K562 (cell line): ENCODE data around the gene PRR7. TPM values are rescaled to one million over a fixed set of nuclear protein-coding genes. Genes with fewer than 3 reads are reported as not detected.
A peak's percentile ranks its signal among the peaks of the same experiment; 100 is the strongest.

ENCODE experiments used
- CBFA2T3 ChIP-seq: fragments of 450-650 bp; IDR thresholded peaks from 2 replicates; pipeline ENCODE4 v1.6.1; 2017
- CTBP1 ChIP-seq: fragments of 450-650 bp; IDR thresholded peaks from 2 replicates; pipeline ENCODE4 v1.6.1; 2016; ENCODE audit warnings: borderline replicate concordance
- ELF4 ChIP-seq: fragments of 450-650 bp; formaldehyde crosslinking; IDR thresholded peaks from 2 replicates; pipeline ENCODE4 v1.4.0; 2022; ENCODE audit warnings: missing genetic modification characterization
- FOXP1 ChIP-seq: sonication (generic); formaldehyde crosslinking; IDR thresholded peaks from 2 replicates; pipeline ENCODE4 v1.8.0; 2022; ENCODE audit warnings: mild to moderate bottlenecking, missing genetic modification reagents
- GABPA ChIP-seq: fragments of 200-800 bp; sonication (Bioruptor generic); conservative IDR thresholded peaks from 2 replicates; pipeline ENCODE4 v1.6.1; 2016; ENCODE audit warnings: low read depth, missing genetic modification characterization, missing compliant biosample characterization
- HOXB6 ChIP-seq: fragments of 250-450 bp; sonication (Bioruptor Pico); IDR thresholded peaks from 2 replicates; pipeline ENCODE4 v1.5.1; 2022; ENCODE audit warnings: mild to moderate bottlenecking, borderline replicate concordance
- KAT2B ChIP-seq: IDR thresholded peaks from one replicate; pipeline ENCODE4 v1.6.1; 2012; ENCODE audit warnings: low read depth, mild to moderate bottlenecking, control low read depth, inconsistent platforms, low read length, moderate library complexity
- LCOR ChIP-seq: sonication (generic); formaldehyde crosslinking; IDR thresholded peaks from 2 replicates; pipeline ENCODE4 v1.8.0; 2022; ENCODE audit warnings: mild to moderate bottlenecking, missing genetic modification reagents
- NFATC3 ChIP-seq: fragments of 450-650 bp; IDR thresholded peaks from 2 replicates; pipeline ENCODE4 v1.6.1; 2017; ENCODE audit warnings: mild to moderate bottlenecking
- POLR2A ChIP-seq: fragments of 450-650 bp; conservative IDR thresholded peaks from 2 replicates; pipeline ENCODE4 v1.6.1; 2016
- RAD21 ChIP-seq, 2 experiments: fragments of 250-450 bp in 1 of 2; fragments of 450-650 bp in 1 of 2; sonication (Bioruptor Pico) in 1 of 2; formaldehyde crosslinking in 1 of 2; IDR thresholded peaks in 1 of 2; conservative IDR thresholded peaks in 1 of 2; 2 replicates each; pipeline versions ENCODE4 v1.4.0 to v1.8.0; 2020 to 2022; ENCODE audit warnings: mild to moderate bottlenecking in 2 of 2, moderate library complexity in 1 of 2
- SOX6 ChIP-seq: fragments of 450-650 bp; IDR thresholded peaks from 2 replicates; pipeline ENCODE4 v1.6.1; 2014; ENCODE audit warnings: mild to moderate bottlenecking
- SP1 ChIP-seq: sonication (generic); formaldehyde crosslinking; IDR thresholded peaks from 2 replicates; pipeline ENCODE4 v1.8.1; 2022; ENCODE audit warnings: mild to moderate bottlenecking, missing genetic modification reagents
- ZNF384 ChIP-seq: IDR thresholded peaks from 2 replicates; pipeline ENCODE4 v1.6.1; 2012; ENCODE audit warnings: low read depth, low read length, improper control_type of control experiment
- ZNF583 ChIP-seq: fragments of 250-450 bp; sonication (Bioruptor Pico); IDR thresholded peaks from 2 replicates; pipeline ENCODE4 v1.4.0; 2020
- polyA plus RNA-seq, 8 experiments: library from polyadenylated mRNA; depleted of rRNA in 4 of 8; stranded (reverse) in 5 of 8; unstranded in 3 of 8; fragments of >200 nt; fragmentation: Nextera tagmentation in 2 of 8; fragmentation: Illumina TruSeq in 1 of 8; extraction: Ambion mirVana in 2 of 8; extraction: Trizol in 1 of 8; gene quantifications; 2 replicates each; pipeline versions ENCODE4 v1.2.1 to v1.2.3, GENCODE V29; 2011 to 2014; ENCODE audit warnings: inconsistent platforms in 1 of 8, missing spikeins in 1 of 8
- total RNA-seq, 7 experiments: library from RNA; depleted of rRNA in 6 of 7; stranded (reverse); fragments of >200 nt in 6 of 7; fragmentation: Illumina TruSeq in 2 of 7; extraction: Trizol in 2 of 7; gene quantifications; 2 replicates each; pipeline versions ENCODE4 v1.2.1 to v1.2.3, GENCODE V29; 2011 to 2021; ENCODE audit warnings: low replicate concordance in 1 of 7
- TF ChIP-seq, protein P1 (sequence below): fragments of 250-450 bp; sonication (Bioruptor Pico); IDR thresholded peaks from 2 replicates; pipeline ENCODE4 v1.5.0; 2021; ENCODE audit warnings: mild to moderate bottlenecking, borderline replicate concordance
- TF ChIP-seq, protein P2 (sequence below): fragments of 250-450 bp; sonication (Bioruptor Pico); IDR thresholded peaks from 2 replicates; pipeline ENCODE4 v1.9.0; 2021; ENCODE audit warnings: mild to moderate bottlenecking
- TF ChIP-seq, protein P3 (sequence below): sonication (generic); formaldehyde crosslinking; IDR thresholded peaks from 2 replicates; pipeline ENCODE4 v1.8.1; 2023; ENCODE audit warnings: mild to moderate bottlenecking, missing genetic modification reagents
- TF ChIP-seq, protein P4 (sequence below), 2 experiments: fragments of 450-650 bp; conservative IDR thresholded peaks; 2 replicates each; pipeline ENCODE4 v1.6.1; 2017; ENCODE audit warnings: mild to moderate bottlenecking in 2 of 2, moderate library complexity in 2 of 2
- TF ChIP-seq, protein P5 (sequence below): IDR thresholded peaks from 2 replicates; pipeline ENCODE4 v1.6.1; 2012; ENCODE audit warnings: low read depth, low read length, improper control_type of control experiment, borderline replicate concordance

PRR7 gene
- total and polyA plus RNA-seq, 9 of the 15 experiments (the other 6 are each of a cell fraction or from before 2014, with no cell fraction given) = 0.80 to 11.3 (median 10.4) TPM; not detected in 4

DNA sequence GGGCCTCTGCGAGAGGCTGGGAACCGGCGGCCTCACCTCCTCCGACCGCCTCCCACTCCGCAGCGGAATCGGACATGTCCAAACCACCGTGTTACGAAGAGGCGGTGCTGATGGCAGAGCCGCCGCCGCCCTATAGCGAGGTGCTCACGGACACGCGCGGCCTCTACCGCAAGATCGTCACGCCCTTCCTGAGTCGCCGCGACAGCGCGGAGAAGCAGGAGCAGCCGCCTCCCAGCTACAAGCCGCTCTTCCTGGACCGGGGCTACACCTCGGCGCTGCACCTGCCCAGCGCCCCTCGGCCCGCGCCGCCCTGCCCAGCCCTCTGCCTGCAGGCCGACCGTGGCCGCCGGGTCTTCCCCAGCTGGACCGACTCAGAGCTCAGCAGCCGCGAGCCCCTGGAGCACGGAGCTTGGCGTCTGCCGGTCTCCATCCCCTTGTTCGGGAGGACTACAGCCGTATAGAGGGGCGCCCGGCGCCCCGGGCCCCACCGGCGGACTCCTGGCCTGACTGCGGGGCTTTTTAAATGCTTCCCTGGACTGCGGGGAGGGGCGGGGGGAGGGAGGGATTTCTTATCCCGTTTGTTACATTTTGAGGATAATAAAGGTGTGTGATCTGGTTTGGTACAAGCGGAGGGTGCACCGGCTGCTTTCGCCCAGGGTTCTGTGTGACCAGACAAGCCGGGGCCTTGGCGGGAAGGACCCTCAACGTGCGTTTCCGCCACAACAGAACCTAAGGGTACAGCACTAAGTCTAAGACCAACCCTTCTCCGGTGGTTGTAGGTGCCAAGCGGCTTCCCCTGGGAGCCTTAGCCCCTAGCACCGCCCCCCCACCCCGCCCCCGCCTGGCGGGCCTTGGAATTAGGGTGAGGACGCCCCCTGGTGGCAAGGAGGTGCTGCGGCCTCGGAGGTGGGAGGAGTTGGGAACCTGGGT lies 9.3 kb downstream of the PRR7 start (continued):
- TF ChIP-seq SP1 = peak; percentile 54; the same call in 1 of the 2 replicates
- TF ChIP-seq, protein P1, sequence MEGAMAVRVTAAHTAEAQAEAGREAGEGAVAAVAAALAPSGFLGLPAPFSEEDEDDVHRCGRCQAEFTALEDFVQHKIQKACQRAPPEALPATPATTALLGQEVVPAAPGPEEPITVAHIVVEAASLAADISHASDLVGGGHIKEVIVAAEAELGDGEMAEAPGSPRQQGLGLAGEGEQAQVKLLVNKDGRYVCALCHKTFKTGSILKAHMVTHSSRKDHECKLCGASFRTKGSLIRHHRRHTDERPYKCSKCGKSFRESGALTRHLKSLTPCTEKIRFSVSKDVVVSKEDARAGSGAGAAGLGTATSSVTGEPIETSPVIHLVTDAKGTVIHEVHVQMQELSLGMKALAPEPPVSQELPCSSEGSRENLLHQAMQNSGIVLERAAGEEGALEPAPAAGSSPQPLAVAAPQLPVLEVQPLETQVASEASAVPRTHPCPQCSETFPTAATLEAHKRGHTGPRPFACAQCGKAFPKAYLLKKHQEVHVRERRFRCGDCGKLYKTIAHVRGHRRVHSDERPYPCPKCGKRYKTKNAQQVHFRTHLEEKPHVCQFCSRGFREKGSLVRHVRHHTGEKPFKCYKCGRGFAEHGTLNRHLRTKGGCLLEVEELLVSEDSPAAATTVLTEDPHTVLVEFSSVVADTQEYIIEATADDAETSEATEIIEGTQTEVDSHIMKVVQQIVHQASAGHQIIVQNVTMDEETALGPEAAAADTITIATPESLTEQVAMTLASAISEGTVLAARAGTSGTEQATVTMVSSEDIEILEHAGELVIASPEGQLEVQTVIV = no peak
- TF ChIP-seq KAT2B = peak; percentile 67
- 0 out of 2 replicates have a peak, but pooled peaks have one; percentile 27 for TF ChIP-seq ZNF384
- TF ChIP-seq CTBP1 = peak; percentile 14; the same call in 1 of the 2 replicates
- TF ChIP-seq HOXB6 (CRISPR knock-in tag) = no peak
- TF ChIP-seq LCOR (CRISPR knock-in tag) = 0 out of 2 replicates have a peak, but pooled peaks have one; percentile 44
- peak; percentile 48; the same call in 1 of the 2 replicates for TF ChIP-seq POLR2A
- TF ChIP-seq, protein P2, sequence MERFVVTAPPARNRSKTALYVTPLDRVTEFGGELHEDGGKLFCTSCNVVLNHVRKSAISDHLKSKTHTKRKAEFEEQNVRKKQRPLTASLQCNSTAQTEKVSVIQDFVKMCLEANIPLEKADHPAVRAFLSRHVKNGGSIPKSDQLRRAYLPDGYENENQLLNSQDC = no peak
- TF ChIP-seq ZNF583 (CRISPR knock-in tag) = no peak
- TF ChIP-seq, protein P3, sequence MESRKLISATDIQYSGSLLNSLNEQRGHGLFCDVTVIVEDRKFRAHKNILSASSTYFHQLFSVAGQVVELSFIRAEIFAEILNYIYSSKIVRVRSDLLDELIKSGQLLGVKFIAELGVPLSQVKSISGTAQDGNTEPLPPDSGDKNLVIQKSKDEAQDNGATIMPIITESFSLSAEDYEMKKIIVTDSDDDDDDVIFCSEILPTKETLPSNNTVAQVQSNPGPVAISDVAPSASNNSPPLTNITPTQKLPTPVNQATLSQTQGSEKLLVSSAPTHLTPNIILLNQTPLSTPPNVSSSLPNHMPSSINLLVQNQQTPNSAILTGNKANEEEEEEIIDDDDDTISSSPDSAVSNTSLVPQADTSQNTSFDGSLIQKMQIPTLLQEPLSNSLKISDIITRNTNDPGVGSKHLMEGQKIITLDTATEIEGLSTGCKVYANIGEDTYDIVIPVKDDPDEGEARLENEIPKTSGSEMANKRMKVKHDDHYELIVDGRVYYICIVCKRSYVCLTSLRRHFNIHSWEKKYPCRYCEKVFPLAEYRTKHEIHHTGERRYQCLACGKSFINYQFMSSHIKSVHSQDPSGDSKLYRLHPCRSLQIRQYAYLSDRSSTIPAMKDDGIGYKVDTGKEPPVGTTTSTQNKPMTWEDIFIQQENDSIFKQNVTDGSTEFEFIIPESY (CRISPR knock-in tag) = no peak
- TF ChIP-seq CBFA2T3 = no peak
- TF ChIP-seq NFATC3 = no peak
- peak; percentile 76 for TF ChIP-seq GABPA (tag)
- TF ChIP-seq SOX6 = no peak; the same call in 1 of the 2 replicates
- TF ChIP-seq FOXP1 (CRISPR knock-in tag) = no peak
- TF ChIP-seq, protein P4, sequence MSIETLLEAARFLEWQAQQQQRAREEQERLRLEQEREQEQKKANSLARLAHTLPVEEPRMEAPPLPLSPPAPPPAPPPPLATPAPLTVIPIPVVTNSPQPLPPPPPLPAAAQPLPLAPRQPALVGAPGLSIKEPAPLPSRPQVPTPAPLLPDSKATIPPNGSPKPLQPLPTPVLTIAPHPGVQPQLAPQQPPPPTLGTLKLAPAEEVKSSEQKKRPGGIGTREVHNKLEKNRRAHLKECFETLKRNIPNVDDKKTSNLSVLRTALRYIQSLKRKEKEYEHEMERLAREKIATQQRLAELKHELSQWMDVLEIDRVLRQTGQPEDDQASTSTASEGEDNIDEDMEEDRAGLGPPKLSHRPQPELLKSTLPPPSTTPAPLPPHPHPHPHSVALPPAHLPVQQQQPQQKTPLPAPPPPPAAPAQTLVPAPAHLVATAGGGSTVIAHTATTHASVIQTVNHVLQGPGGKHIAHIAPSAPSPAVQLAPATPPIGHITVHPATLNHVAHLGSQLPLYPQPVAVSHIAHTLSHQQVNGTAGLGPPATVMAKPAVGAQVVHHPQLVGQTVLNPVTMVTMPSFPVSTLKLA (conservative IDR thresholded peaks at IDR 0.05) = no peak; a peak in 1 of 4 replicates
- no peak for TF ChIP-seq ELF4 (CRISPR knock-in tag)
- TF ChIP-seq, protein P5, sequence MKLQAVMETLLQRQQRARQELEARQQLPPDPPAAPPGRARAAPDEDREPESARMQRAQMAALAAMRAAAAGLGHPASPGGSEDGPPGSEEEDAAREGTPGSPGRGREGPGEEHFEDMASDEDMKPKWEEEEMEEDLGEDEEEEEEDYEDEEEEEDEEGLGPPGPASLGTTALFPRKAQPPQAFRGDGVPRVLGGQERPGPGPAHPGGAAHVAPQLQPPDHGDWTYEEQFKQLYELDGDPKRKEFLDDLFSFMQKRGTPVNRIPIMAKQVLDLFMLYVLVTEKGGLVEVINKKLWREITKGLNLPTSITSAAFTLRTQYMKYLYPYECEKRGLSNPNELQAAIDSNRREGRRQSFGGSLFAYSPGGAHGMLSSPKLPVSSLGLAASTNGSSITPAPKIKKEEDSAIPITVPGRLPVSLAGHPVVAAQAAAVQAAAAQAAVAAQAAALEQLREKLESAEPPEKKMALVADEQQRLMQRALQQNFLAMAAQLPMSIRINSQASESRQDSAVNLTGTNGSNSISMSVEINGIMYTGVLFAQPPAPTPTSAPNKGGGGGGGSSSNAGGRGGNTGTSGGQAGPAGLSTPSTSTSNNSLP = no peak
- TF ChIP-seq RAD21 (CRISPR knock-in tag; conservative IDR thresholded peaks at IDR 0.05 in 1 of 2, IDR thresholded peaks at IDR 0.05 in 1 of 2) = peak; percentile 41 to 58; a peak in 3 of 4 replicates
